Gastrocnemius medialis (tissue), 4 donors: ENCODE measurements around the gene PRDX5.

Experiments
- CTCF ChIP-seq, 5 experiments: fragments of 450-650 bp in 3 of 5; fragments of 200-600 bp in 2 of 5; sonication (generic) in 2 of 5; IDR thresholded peaks in 4 of 5; conservative IDR thresholded peaks in 1 of 5; 1 replicate in 4 of 5; 2 replicates in 1 of 5; pipeline ENCODE4 v1.5.1; 2016 to 2019; ENCODE audit warnings: antibody characterized with exemption in 5 of 5, mild to moderate bottlenecking in 3 of 5, moderate library complexity in 3 of 5
- POLR2A ChIP-seq, 2 donors: fragments of 450-650 bp; IDR thresholded peaks; one replicate each; pipeline ENCODE4 v1.6.1; 2017; ENCODE audit warnings: antibody characterized with exemption in 2 of 2, mild to moderate bottlenecking in 2 of 2, moderate library complexity in 2 of 2

- TF ChIP-seq CTCF (IDR thresholded peaks at IDR 0.05 in 4 of 5, conservative IDR thresholded peaks at IDR 0.05 in 1 of 5) (no peak), POLR2A (IDR thresholded peaks at IDR 0.05) (no peak)
Measured at GRCh38 chr11:64298966-64299846, 18.7 kb upstream of the PRDX5 start.
